Kidney (tissue), 14 donors: ENCODE results near the gene ITIH4. TPM values are rescaled to one million over a fixed set of nuclear protein-coding genes. Genes with fewer than 3 reads are reported as not detected.

ENCODE experiments used
- DNase-seq, 5 donors: peaks; one replicate each; pipeline ENCODE4 v3.0.0-alpha.2; 2013 to 2020
- FAIRE-seq: peaks from 2 replicates; lab custom pipeline; 2012; peaks lifted over from hg19 to GRCh38; lab: Jason Lieb, UNC
- H3K27ac ChIP-seq, 2 donors: one replicate each; pipeline ENCODE4 v1.7.0; 2013; ENCODE audit warnings: low read depth in 2 of 2, low read length in 2 of 2, inconsistent platforms in 1 of 2
- H3K27me3 ChIP-seq: one replicate; pipeline ENCODE4 v1.7.1; 2013; ENCODE audit warnings: low read length, inconsistent platforms; ENCODE audit not compliant: control insufficient read depth, insufficient read depth
- H3K36me3 ChIP-seq, 3 donors: one replicate each; pipeline versions ENCODE4 v1.7.0 to v1.7.1; 2013; ENCODE audit warnings: low read length in 3 of 3, control low read depth in 1 of 3, inconsistent platforms in 1 of 3; ENCODE audit not compliant: insufficient read depth in 3 of 3, control insufficient read depth in 2 of 3
- H3K4me1 ChIP-seq, 3 donors: one replicate each; pipeline versions ENCODE4 v1.7.0 to v1.7.1; 2013; ENCODE audit warnings: low read length in 3 of 3, inconsistent platforms in 1 of 3, low read depth in 1 of 3; ENCODE audit not compliant: control insufficient read depth in 2 of 3, insufficient read depth in 2 of 3
- H3K4me3 ChIP-seq, 3 donors: one replicate each; pipeline versions ENCODE4 v1.7.0 to v1.8.1; 2013; ENCODE audit warnings: low read length in 3 of 3, control low read depth in 1 of 3, inconsistent platforms in 1 of 3
- H3K9ac ChIP-seq, 3 donors: one replicate each; pipeline versions ENCODE4 v1.7.0 to v1.7.1; 2013; ENCODE audit warnings: low read length in 3 of 3, control low read depth in 1 of 3, inconsistent platforms in 1 of 3
- H3K9me3 ChIP-seq, 3 donors: one replicate each; pipeline versions ENCODE4 v1.7.0 to v1.7.1; 2013; ENCODE audit warnings: low read length in 3 of 3, control low read depth in 1 of 3, inconsistent platforms in 1 of 3; ENCODE audit not compliant: control insufficient read depth in 2 of 3, insufficient read depth in 1 of 3
- intact Hi-C: fragments of 100-400 bp; cut with DNase I; formaldehyde crosslinking; loops from one replicate; pipeline ENCODE4 v1.11.1; 2022
- microRNA-seq: library from miRNA; unstranded; fragments of <30 nt; microRNA quantifications from one replicate; pipeline ENCODE4 v1.2.0, GENCODE V29; 2020
- polyA plus RNA-seq: library from polyadenylated mRNA; stranded (reverse); fragments of 350-450 nt; fragmentation: Illumina TruSeq; extraction: RNeasy Lipid Tissue Mini Kit (QIAGEN cat#74804); gene quantifications from one replicate; pipeline ENCODE4 v1.2.3, GENCODE V29; 2014; ENCODE audit warnings: low read depth, low replicate concordance; ENCODE audit not compliant: insufficient read depth
- total RNA-seq: library from RNA; stranded (reverse); fragmentation: NEBNext Ultra II Directional; extraction: Animal tissue kit (Norgen Biotek cat#: 25700); gene quantifications from one replicate; pipeline ENCODE4 v1.2.1, GENCODE V29; 2021
- TF ChIP-seq, protein P1 (sequence below): IDR thresholded peaks from 3 replicates; pipeline ENCODE4 v1.5.1; 2012; ENCODE audit warnings: mild to moderate bottlenecking, moderate library complexity, borderline replicate concordance; ENCODE audit not compliant: insufficient read depth; ENCODE audit errors: extremely low read depth
- donor health status: control.
- donor health status: control.
- donor health status: control.
- donor health status: control.
- donor health status: control.
- donor health status: DM: yes; HTN: yes; CAD: no.
- donor health status: Normal renal cell carcinoma (clear cell type).

Gene ITIH4
- total and polyA plus RNA-seq, 2 donors from 2014 or later, result 12.9 to 15.4 TPM

DNA sequence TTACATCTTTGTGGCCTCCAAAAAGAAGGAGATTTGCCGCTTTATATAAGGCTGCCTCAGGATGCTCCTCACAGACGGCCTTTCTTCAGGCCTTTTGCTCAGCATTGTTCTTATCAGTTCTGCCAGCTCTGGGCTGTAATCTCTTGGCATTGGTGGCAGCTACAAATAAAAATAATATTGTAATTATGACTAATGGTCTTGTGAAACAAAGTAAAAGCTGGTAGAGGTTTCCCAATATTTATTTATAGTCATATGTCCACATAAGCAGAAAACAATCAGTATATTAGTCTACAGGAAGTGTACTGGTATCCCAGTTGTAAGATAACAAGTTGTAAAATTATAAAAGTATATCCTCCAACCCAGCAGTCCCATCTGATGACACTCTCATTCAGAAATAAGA lies 67.0 kb downstream of the ITIH4 start:
- Histone ChIP-seq H3K4me3 (no peak overlapping the region), H3K36me3 (peaks cover 11 to 35% (median 17%) of the 10 kb centered on the region in 3 donors), H3K9me3 (no peaks in the 10 kb centered on the region), H3K9ac (no peak overlapping the region), H3K27ac (no peak overlapping the region), H3K4me1 (no peaks in the 10 kb centered on the region), H3K27me3 (no peaks in the 10 kb centered on the region)
- no peak for FAIRE-seq
- intact Hi-C loops, result no loop called here
- TF ChIP-seq, protein P1, sequence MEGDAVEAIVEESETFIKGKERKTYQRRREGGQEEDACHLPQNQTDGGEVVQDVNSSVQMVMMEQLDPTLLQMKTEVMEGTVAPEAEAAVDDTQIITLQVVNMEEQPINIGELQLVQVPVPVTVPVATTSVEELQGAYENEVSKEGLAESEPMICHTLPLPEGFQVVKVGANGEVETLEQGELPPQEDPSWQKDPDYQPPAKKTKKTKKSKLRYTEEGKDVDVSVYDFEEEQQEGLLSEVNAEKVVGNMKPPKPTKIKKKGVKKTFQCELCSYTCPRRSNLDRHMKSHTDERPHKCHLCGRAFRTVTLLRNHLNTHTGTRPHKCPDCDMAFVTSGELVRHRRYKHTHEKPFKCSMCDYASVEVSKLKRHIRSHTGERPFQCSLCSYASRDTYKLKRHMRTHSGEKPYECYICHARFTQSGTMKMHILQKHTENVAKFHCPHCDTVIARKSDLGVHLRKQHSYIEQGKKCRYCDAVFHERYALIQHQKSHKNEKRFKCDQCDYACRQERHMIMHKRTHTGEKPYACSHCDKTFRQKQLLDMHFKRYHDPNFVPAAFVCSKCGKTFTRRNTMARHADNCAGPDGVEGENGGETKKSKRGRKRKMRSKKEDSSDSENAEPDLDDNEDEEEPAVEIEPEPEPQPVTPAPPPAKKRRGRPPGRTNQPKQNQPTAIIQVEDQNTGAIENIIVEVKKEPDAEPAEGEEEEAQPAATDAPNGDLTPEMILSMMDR, result no peak
- DNase-seq, result no peak

Small RNA genes lying within 50 kb of the gene (microRNA-seq; reads per million reads assigned to microRNA genes)
- gene MIR8064, result not detected

Other genes starting within 250 kb of the ITIH4 start
- gene PBRM1, start 144.8 kb downstream of the ITIH4 start, total RNA-seq, result 56.2 TPM
- gene PBRM1, start 144.8 kb downstream of the ITIH4 start, polyA plus RNA-seq, result 4.1 TPM
- gene GNL3, start 144.6 kb downstream of the ITIH4 start, total RNA-seq, result 47.8 TPM
- gene GNL3, start 144.6 kb downstream of the ITIH4 start, polyA plus RNA-seq, result 27.9 TPM
- gene GLT8D1, start 124.9 kb downstream of the ITIH4 start, total RNA-seq, result 60.4 TPM
- gene GLT8D1, start 124.9 kb downstream of the ITIH4 start, polyA plus RNA-seq, result 62.1 TPM
- 124 TPM for gene SPCS1, start 124.6 kb downstream of the ITIH4 start, total RNA-seq
- gene SPCS1, start 124.6 kb downstream of the ITIH4 start, polyA plus RNA-seq, result 265 TPM
- 27.9 TPM for gene NEK4, start 59.7 kb downstream of the ITIH4 start, total RNA-seq
- 5.5 TPM for gene NEK4, start 59.7 kb downstream of the ITIH4 start, polyA plus RNA-seq
- gene ITIH1, start 53.1 kb downstream of the ITIH4 start, total RNA-seq, result 0.22 TPM
- gene ITIH1, start 53.1 kb downstream of the ITIH4 start, polyA plus RNA-seq, result not detected
- gene ITIH3, start 35.9 kb downstream of the ITIH4 start, total RNA-seq, result 2.3 TPM
- 2.1 TPM for gene ITIH3, start 35.9 kb downstream of the ITIH4 start, polyA plus RNA-seq
- gene MUSTN1, start 4.3 kb upstream of the ITIH4 start, total RNA-seq, result 18.6 TPM
- 47.8 TPM for gene MUSTN1, start 4.3 kb upstream of the ITIH4 start, polyA plus RNA-seq
- 21.4 TPM for gene STIMATE, start 66.9 kb upstream of the ITIH4 start, total RNA-seq
- 23.3 TPM for gene STIMATE, start 66.9 kb upstream of the ITIH4 start, polyA plus RNA-seq
- gene SFMBT1, start 215.4 kb upstream of the ITIH4 start, total RNA-seq, result 16.0 TPM
- 3.4 TPM for gene SFMBT1, start 215.4 kb upstream of the ITIH4 start, polyA plus RNA-seq